GM06990 (cell line): ENCODE results near the gene GTF2A1.

Source experiments
- DNase-seq: peaks from one replicate; pipeline ENCODE4 v3.0.0-alpha.2; 2011; ENCODE audit not compliant: insufficient read length; ENCODE audit errors: extremely low read depth
- H3K27me3 ChIP-seq: replicated peaks from 2 replicates; pipeline ENCODE4 v1.6.0; 2011; ENCODE audit warnings: low read length; ENCODE audit not compliant: control insufficient read depth, insufficient read depth
- H3K36me3 ChIP-seq: 2 replicates; pipeline ENCODE4 v1.5.1; 2011; ENCODE audit warnings: low read length; ENCODE audit not compliant: control insufficient read depth, insufficient read depth
- H3K4me3 ChIP-seq: replicated peaks from 2 replicates; pipeline ENCODE4 v1.5.1; 2011; ENCODE audit warnings: low read depth, mild to moderate bottlenecking, control low read depth, low read length
- TF ChIP-seq, protein P1 (sequence below): IDR thresholded peaks from 2 replicates; pipeline ENCODE4 v1.5.1; 2011; ENCODE audit warnings: low read length, control low read depth, mild to moderate bottlenecking, inconsistent platforms; ENCODE audit not compliant: insufficient read depth, poor library complexity, severe bottlenecking

GTF2A1 gene

DNA sequence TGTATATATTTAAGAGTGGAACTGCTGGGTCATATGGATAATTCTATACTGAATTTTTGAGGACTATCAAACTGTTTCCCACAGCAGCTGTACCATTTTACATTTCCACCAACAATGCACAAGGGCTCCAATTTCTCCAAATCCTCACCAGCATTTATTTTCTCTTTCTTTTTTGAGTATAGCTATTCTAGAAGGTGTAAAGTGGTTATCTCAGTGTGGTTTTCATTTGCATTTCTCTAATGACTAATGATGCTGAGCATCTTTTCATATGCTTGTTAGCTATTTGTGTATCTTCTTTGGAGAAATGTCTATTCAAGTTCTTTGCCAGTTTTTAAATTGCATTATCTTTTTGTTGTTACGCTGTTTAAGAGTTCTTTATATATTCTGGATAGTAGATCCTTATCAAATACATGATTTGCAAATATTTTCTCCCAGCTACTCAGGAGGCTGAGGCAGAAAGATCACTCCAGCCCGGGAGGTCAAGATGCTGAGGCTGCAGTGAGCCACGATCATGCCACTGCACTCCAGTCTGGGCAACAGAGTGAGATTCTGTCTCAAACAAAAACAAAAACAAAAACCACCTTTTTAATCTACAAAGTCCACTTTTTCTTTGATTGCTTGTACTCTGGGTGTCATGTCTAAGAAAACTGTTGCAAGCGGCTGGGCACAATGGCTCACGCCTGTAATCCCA is 32.8 kb downstream of the GTF2A1 start:
- no peaks in the 10 kb centered on the region for H3K27me3 ChIP-seq
- TF ChIP-seq, protein P1, sequence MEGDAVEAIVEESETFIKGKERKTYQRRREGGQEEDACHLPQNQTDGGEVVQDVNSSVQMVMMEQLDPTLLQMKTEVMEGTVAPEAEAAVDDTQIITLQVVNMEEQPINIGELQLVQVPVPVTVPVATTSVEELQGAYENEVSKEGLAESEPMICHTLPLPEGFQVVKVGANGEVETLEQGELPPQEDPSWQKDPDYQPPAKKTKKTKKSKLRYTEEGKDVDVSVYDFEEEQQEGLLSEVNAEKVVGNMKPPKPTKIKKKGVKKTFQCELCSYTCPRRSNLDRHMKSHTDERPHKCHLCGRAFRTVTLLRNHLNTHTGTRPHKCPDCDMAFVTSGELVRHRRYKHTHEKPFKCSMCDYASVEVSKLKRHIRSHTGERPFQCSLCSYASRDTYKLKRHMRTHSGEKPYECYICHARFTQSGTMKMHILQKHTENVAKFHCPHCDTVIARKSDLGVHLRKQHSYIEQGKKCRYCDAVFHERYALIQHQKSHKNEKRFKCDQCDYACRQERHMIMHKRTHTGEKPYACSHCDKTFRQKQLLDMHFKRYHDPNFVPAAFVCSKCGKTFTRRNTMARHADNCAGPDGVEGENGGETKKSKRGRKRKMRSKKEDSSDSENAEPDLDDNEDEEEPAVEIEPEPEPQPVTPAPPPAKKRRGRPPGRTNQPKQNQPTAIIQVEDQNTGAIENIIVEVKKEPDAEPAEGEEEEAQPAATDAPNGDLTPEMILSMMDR, result no peak
- no peak for DNase-seq
- no peak overlapping the region for H3K4me3 ChIP-seq
- peaks cover 2% of the 10 kb centered on the region for H3K36me3 ChIP-seq

GRCh38 chr14:81179631-81180030 is 41.1 kb downstream of the GTF2A1 start:
- TF ChIP-seq, protein P1, result no peak
- no peaks in the 10 kb centered on the region for H3K27me3 ChIP-seq
- no peaks in the 10 kb centered on the region for H3K36me3 ChIP-seq
- H3K4me3 ChIP-seq, result no peak overlapping the region
- DNase-seq, result no peak

GRCh38 chr14:81178063-81178462 is 42.7 kb downstream of the GTF2A1 start:
- TF ChIP-seq, protein P1, result no peak
- H3K36me3 ChIP-seq, result no peaks in the 10 kb centered on the region
- DNase-seq, result no peak
- no peaks in the 10 kb centered on the region for H3K27me3 ChIP-seq
- H3K4me3 ChIP-seq, result no peak overlapping the region

- H3K27me3 ChIP-seq, result no peaks in the 10 kb centered on the region
- no peak for DNase-seq
- TF ChIP-seq, protein P1, result no peak
- H3K36me3 ChIP-seq, result no peaks in the 10 kb centered on the region
- peak overlapping the region; percentile 42 for H3K4me3 ChIP-seq
These were observed 43.5 kb downstream of the GTF2A1 start for GRCh38 chr14:81177225-81177624.

DNA sequence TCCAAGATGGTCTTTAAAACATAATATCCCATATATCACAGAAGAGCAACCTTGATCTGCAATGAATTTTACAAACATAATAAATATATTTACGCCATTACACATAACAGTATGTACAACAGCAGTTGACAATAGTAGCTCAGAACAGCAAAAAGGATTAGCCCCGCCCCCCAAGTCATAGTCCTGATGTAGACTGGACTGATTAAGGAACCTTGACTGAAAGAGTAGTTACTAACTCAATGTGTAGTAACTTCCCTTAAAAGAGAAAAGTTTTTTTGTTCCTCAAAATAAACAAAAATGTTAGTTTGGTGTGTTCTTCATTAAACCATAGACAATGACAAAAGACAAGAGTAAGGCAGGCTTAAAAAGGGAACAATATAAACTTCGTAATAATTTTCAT is 44.5 kb downstream of the GTF2A1 start:
- TF ChIP-seq, protein P1, result no peak
- no peak for DNase-seq

GRCh38 chr14:81172881-81173280 is 47.9 kb downstream of the GTF2A1 start:
- no peaks in the 10 kb centered on the region for H3K36me3 ChIP-seq
- no peak overlapping the region for H3K4me3 ChIP-seq
- TF ChIP-seq, protein P1, result no peak
- H3K27me3 ChIP-seq, result no peaks in the 10 kb centered on the region
- DNase-seq, result no peak

More for the DNA sequence above, 44.5 kb downstream of the GTF2A1 start:
- Histone ChIP-seq H3K36me3 (no peaks in the 10 kb centered on the region), H3K4me3 (no peak overlapping the region), H3K27me3 (no peaks in the 10 kb centered on the region)
